ENCODE data around the gene DNAJA3.

DNA sequence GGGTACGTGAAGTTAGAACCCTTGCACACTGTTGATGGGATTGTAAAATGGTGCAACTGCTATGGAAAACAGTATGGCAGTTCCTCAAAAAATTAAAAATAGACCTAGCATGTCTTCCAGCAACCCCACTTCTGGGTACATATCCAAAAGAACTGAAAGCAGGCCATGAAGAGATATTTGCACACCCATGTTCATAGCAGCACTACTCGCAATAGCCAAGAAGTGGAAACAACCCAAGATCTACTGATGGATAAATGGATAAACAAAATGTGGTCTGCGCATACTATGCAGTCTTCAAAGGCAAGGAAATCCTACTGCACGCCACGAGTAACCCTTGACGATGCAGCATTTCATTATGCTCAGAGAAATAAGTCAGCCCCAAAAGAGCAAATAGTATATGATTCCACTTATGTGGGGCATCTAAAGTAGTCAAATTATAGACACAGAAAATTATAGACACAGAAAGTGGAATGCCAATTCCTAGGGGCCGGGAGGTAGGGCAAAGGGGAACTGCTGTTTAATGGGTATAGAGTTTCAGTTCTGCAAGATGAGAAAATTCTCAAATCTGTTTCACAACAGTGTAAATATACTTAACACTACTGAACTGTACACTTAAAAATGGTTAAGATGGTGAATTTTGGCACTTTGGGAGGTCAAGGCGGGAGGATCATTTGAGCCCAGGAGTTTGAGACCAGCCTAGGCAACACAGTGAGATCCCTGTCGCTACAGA is 26.5 kb upstream of the DNAJA3 start:
- TF ChIP-seq, protein P1, sequence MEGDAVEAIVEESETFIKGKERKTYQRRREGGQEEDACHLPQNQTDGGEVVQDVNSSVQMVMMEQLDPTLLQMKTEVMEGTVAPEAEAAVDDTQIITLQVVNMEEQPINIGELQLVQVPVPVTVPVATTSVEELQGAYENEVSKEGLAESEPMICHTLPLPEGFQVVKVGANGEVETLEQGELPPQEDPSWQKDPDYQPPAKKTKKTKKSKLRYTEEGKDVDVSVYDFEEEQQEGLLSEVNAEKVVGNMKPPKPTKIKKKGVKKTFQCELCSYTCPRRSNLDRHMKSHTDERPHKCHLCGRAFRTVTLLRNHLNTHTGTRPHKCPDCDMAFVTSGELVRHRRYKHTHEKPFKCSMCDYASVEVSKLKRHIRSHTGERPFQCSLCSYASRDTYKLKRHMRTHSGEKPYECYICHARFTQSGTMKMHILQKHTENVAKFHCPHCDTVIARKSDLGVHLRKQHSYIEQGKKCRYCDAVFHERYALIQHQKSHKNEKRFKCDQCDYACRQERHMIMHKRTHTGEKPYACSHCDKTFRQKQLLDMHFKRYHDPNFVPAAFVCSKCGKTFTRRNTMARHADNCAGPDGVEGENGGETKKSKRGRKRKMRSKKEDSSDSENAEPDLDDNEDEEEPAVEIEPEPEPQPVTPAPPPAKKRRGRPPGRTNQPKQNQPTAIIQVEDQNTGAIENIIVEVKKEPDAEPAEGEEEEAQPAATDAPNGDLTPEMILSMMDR (IDR thresholded peaks at IDR 0.05; ENCODE audit: insufficient read depth, low read depth, low read length) = no peak
- TF ChIP-seq EZH2 (IDR thresholded peaks at IDR 0.05; ENCODE audit: insufficient read depth, low read length) = no peak
